ENCODE measurements around the gene BEND4. TPM values are rescaled to one million over a fixed set of nuclear protein-coding genes. Genes with fewer than 3 reads are reported as not detected.

BEND4 gene
- total RNA-seq, 2 experiments from 2014 or later, result 0.19 to 0.21 TPM

DNA sequence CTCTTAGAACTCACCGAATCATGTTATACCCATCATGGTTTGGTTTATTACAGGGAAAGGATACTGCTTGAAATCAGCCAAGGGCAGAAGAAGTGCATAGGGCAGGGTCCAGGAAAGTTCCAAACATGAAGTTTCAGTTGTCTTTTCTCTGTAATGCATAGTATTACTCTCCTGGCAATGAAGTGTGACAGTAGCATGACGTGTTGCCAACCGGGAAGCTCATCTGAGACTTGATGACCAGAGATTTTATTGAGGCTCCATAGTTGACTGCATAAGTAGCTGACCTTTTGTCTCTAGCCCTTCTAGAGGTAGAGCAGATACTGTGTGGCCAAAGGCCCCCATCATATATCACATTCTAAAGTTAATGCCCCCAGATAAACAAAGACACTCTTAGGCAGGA, 72.1 kb downstream of the BEND4 start:
- Mint-ChIP-seq H3K27ac (no peak overlapping the region), H3K9me3 (no peaks in the 10 kb centered on the region), H3K36me3 (peaks cover 4% of the 10 kb centered on the region), H3K27me3 (no peaks in the 10 kb centered on the region), H3K4me3 (no peak overlapping the region), H3K4me1 (ENCODE audit: low read depth) (no peaks in the 10 kb centered on the region)
- POLR2A ChIA-PET, result no interaction called here
- intact Hi-C loops (cut with micrococcal nuclease), result no loop called here
- no peak for DNase-seq
- CTCF ChIA-PET, result no interaction called here

DNA sequence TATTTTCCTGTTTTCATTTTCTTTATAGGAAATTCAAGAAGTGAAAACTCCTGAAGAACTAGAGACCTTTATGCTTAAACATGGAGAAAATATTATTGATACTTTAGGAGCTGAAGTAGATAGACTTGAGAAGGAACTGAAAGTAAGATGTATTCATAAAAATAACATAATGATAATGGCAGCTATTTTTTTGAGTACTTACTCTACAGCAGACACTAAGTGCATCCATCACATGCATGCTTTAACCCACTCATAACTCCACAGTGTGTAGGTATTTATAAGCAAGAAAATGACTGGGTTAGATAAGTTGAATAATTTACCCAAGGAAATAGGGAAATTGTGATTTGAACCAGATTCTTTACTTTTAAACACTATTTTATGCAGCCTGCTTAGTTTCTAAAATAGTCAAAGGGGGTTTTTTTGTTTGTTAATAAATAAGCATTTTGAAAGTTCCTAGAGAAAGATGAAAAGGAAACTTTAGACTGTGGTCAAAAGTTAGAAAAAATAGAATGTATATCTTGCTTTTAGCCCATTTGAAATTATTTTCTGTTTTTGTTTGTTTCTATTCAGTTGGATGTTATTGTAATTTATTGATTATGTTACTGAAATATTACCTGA, 74.2 kb downstream of the BEND4 start:
- Mint-ChIP-seq H3K4me3 (no peak overlapping the region), H3K4me1 (ENCODE audit: low read depth) (no peaks in the 10 kb centered on the region), H3K27ac (no peak overlapping the region), H3K9me3 (no peaks in the 10 kb centered on the region), H3K27me3 (no peaks in the 10 kb centered on the region), H3K36me3 (peaks cover 7% of the 10 kb centered on the region)
- intact Hi-C loops (cut with micrococcal nuclease), result no loop called here
- DNase-seq, result no peak
- ChIA-PET POLR2A (no interaction called here), CTCF (no interaction called here)

DNA sequence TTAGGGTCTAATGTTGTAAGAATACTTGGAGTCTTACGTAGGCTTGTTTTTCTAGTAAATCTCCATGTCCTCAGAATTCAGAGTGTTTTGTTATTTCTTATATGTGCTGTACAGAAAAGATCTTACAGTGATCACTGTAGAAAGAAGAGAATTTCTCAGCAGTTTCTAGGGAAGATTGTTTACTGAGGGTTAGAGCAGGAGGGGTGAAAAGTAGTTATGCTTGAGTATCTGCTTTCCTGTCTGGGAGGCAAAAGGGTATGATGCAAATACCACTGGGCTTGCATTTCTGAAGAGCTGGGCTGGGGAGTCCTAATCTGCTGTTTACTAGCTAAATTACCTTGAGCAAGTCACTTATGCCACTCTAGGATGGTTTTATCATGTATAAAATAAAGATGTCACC, 78.2 kb downstream of the BEND4 start:
- no peaks in the 10 kb centered on the region for H3K27me3 Mint-ChIP-seq
- peaks cover 14% of the 10 kb centered on the region for H3K36me3 Mint-ChIP-seq
- ChIA-PET CTCF (interaction anchor here (0.6 kb wide), 1 partner anchor 10 kb away, joined by 4 read pairs; no protein-coding TSS in a partner anchor), POLR2A (no interaction called here)
- DNase-seq, result no peak
- H3K4me1 Mint-ChIP-seq (ENCODE audit: low read depth), result no peaks in the 10 kb centered on the region
- no peak overlapping the region for H3K4me3 Mint-ChIP-seq
- intact Hi-C loops (cut with micrococcal nuclease), result no loop called here
- no peak overlapping the region for H3K27ac Mint-ChIP-seq
- no peaks in the 10 kb centered on the region for H3K9me3 Mint-ChIP-seq

DNA sequence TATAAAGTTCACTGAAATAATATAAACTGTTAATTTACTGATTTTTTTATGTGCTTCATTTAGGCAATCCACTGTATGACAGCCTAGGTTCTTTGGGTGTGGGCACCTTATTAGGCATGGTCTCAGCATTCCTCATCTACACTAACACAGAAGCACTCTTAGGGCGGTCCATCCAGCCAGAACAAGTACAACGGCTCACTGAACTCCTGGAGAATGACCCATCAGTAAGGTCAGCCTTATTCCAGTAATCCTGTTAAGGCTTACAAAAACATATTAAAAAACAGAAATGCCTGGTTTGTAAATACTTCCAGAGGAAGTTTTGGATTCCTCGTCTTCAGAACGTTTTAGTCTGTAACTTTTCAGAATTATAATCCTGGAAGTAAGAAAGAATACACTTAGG, 82.0 kb downstream of the BEND4 start:
- ChIA-PET CTCF (no interaction called here), POLR2A (no interaction called here)
- Mint-ChIP-seq H3K4me3 (no peak overlapping the region), H3K36me3 (peaks cover 20% of the 10 kb centered on the region), H3K27ac (no peak overlapping the region), H3K4me1 (ENCODE audit: low read depth) (no peaks in the 10 kb centered on the region), H3K27me3 (no peaks in the 10 kb centered on the region), H3K9me3 (no peaks in the 10 kb centered on the region)
- intact Hi-C loops (cut with micrococcal nuclease), result no loop called here
- DNase-seq, result no peak

DNA sequence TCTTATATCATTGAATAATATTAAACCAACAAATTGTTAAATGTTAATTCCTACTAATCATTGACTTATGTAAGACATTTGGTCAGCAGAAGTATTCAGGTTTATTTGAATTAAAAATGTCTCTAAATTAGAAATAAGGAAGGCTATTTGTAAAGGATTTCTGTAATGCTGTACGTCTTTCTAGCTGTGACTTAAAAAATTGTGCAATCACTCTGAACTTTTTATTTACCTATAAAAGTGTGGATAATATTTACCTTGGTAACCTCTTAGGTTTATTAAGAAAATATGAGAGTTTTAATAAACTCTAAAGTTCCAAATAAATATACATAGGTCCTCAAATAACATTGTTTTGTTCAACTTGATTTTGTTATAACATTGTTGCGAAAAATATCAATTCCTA, 85.2 kb downstream of the BEND4 start:
- no peak for DNase-seq
- POLR2A ChIA-PET, result no interaction called here
- Mint-ChIP-seq H3K4me3 (no peak overlapping the region), H3K27me3 (no peaks in the 10 kb centered on the region), H3K27ac (no peak overlapping the region), H3K36me3 (peaks cover 24% of the 10 kb centered on the region), H3K9me3 (no peaks in the 10 kb centered on the region), H3K4me1 (ENCODE audit: low read depth) (no peaks in the 10 kb centered on the region)
- CTCF ChIA-PET, result no interaction called here
- intact Hi-C loops (cut with micrococcal nuclease), result no loop called here

DNA sequence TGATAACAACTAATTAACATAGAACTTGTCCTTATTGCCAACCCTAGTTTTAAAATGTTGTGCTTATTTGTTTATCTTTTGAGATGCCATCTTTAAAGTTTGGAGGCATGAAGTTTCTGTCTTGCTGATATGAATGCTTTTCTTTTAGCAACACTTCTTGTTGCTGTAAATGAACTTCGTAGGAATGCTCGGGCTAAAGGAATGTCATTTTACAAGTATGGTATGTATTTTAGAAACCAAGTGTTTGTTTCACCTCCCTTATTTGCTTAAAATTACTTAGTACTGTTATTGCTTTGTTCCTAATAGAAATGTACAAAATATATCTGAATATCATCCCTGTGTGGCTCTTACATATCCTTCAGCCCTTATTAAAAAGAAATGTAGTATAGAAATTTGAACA, 86.1 kb downstream of the BEND4 start:
- CTCF ChIA-PET, result interaction anchor here (0.7 kb wide), 1 partner anchor 431 kb away, joined by 3 read pairs; no protein-coding TSS in a partner anchor
- Mint-ChIP-seq H3K4me1 (ENCODE audit: low read depth) (no peaks in the 10 kb centered on the region), H3K27ac (no peak overlapping the region), H3K4me3 (no peak overlapping the region), H3K36me3 (peaks cover 21% of the 10 kb centered on the region), H3K27me3 (no peaks in the 10 kb centered on the region), H3K9me3 (no peaks in the 10 kb centered on the region)
- intact Hi-C loops (cut with micrococcal nuclease), result no loop called here
- POLR2A ChIA-PET, result no interaction called here
- no peak for DNase-seq

Other genes starting within 250 kb of the BEND4 start
- gene TMEM33, start 217.2 kb downstream of the BEND4 start, total RNA-seq, result 10 to 100 TPM; 40.7 to 44.8 TPM
- gene DCAF4L1, start 170.9 kb downstream of the BEND4 start, total RNA-seq, result under 1 TPM; 0.10 to 0.17 TPM
- 10 to 100 TPM; 43.3 to 48.3 TPM for gene SLC30A9, start 162.1 kb downstream of the BEND4 start, total RNA-seq
- gene SHISA3, start 244.8 kb upstream of the BEND4 start, total RNA-seq, result under 1 TPM; 0.14 to 0.27 TPM